Ishikawa (cell line): ENCODE data around the gene DHRSX.

Experiments
- CEBPB ChIP-seq: IDR thresholded peaks from 2 replicates; pipeline ENCODE4 v1.6.1; 2012
- CREB1 ChIP-seq: IDR thresholded peaks from 2 replicates; pipeline ENCODE4 v1.6.1; 2012; ENCODE audit warnings: low read depth
- EGR1 ChIP-seq: IDR thresholded peaks from 2 replicates; pipeline ENCODE4 v1.6.1; 2012
- EP300 ChIP-seq: IDR thresholded peaks from 2 replicates; pipeline ENCODE4 v1.6.1; 2012; ENCODE audit warnings: borderline replicate concordance
- FOXM1 ChIP-seq: IDR thresholded peaks from 2 replicates; pipeline ENCODE4 v1.6.1; 2012; ENCODE audit warnings: low read depth, borderline replicate concordance
- MAX ChIP-seq: IDR thresholded peaks from 2 replicates; pipeline ENCODE4 v1.6.1; 2012
- NFIC ChIP-seq: IDR thresholded peaks from 2 replicates; pipeline ENCODE4 v1.6.1; 2012
- RAD21 ChIP-seq: IDR thresholded peaks from 2 replicates; pipeline ENCODE4 v1.6.1; 2012; ENCODE audit warnings: low read depth
- REST ChIP-seq: IDR thresholded peaks from 2 replicates; pipeline ENCODE4 v1.6.1; 2012; ENCODE audit warnings: low read depth, mild to moderate bottlenecking
- TAF1 ChIP-seq: IDR thresholded peaks from 2 replicates; pipeline ENCODE4 v1.6.1; 2012; ENCODE audit warnings: low read depth, mild to moderate bottlenecking
- TCF12 ChIP-seq: IDR thresholded peaks from 2 replicates; pipeline ENCODE4 v1.6.1; 2012; ENCODE audit warnings: low read depth
- TEAD4 ChIP-seq: IDR thresholded peaks from 2 replicates; pipeline ENCODE4 v1.6.1; 2012
- USF1 ChIP-seq: IDR thresholded peaks from 2 replicates; pipeline ENCODE4 v1.6.1; 2012
- YY1 ChIP-seq: IDR thresholded peaks from 2 replicates; pipeline ENCODE4 v1.6.1; 2012; ENCODE audit warnings: low read depth
- ZBTB7A ChIP-seq: IDR thresholded peaks from 2 replicates; pipeline ENCODE4 v1.6.1; 2012; ENCODE audit warnings: low read depth

The DHRSX gene

GRCh38 chrX:2311501-2311900, 189.3 kb downstream of the DHRSX start:
- no peak for TF ChIP-seq EGR1
- TF ChIP-seq CEBPB, result no peak
- no peak for TF ChIP-seq EP300
- TF ChIP-seq ZBTB7A, result no peak
- no peak for TF ChIP-seq TAF1

- TF ChIP-seq REST (no peak), EGR1 (no peak)
Observed at GRCh38 chrX:2301901-2302300, 198.9 kb downstream of the DHRSX start.

- TF ChIP-seq TAF1 (no peak), CREB1 (no peak), MAX (no peak), EGR1 (no peak), FOXM1 (no peak), REST (no peak), YY1 (no peak), CEBPB (no peak), EP300 (no peak), TEAD4 (no peak)
Observed at GRCh38 chrX:2299871-2300270, 200.9 kb downstream of the DHRSX start.

- TF ChIP-seq TEAD4, result no peak
- no peak for TF ChIP-seq NFIC
- no peak for TF ChIP-seq REST
- TF ChIP-seq RAD21, result no peak
- no peak for TF ChIP-seq TAF1
- no peak for TF ChIP-seq CEBPB
- no peak for TF ChIP-seq YY1
- TF ChIP-seq USF1, result no peak
- no peak for TF ChIP-seq CREB1
- TF ChIP-seq MAX, result no peak
- no peak for TF ChIP-seq ZBTB7A
- no peak for TF ChIP-seq EP300
- TF ChIP-seq EGR1, result no peak
- TF ChIP-seq TCF12, result no peak
- TF ChIP-seq FOXM1, result no peak
Observed at GRCh38 chrX:2286731-2287130, 214.0 kb downstream of the DHRSX start.

- TF ChIP-seq NFIC, result no peak
- TF ChIP-seq YY1, result no peak
Observed at GRCh38 chrX:2284601-2285000, 216.2 kb downstream of the DHRSX start.

- TF ChIP-seq FOXM1, result no peak
- no peak for TF ChIP-seq USF1
- no peak for TF ChIP-seq MAX
- no peak for TF ChIP-seq RAD21
- no peak for TF ChIP-seq TAF1
- TF ChIP-seq TCF12, result no peak
- TF ChIP-seq NFIC, result no peak
- no peak for TF ChIP-seq REST
- TF ChIP-seq ZBTB7A, result no peak
- no peak for TF ChIP-seq EGR1
- TF ChIP-seq TEAD4, result no peak
- no peak for TF ChIP-seq EP300
- TF ChIP-seq YY1, result no peak
- TF ChIP-seq CREB1, result no peak
Observed at GRCh38 chrX:2284133-2284532, 216.6 kb downstream of the DHRSX start.
